CD4-positive, CD25-positive, alpha-beta regulatory T cell (primary cell): Measurements from ENCODE around the gene ACP3. TPM values are rescaled to one million over a fixed set of nuclear protein-coding genes. Genes with fewer than 3 reads are reported as not detected.

ENCODE experiments used
- ATAC-seq, 2 donors: fragments of 150-1000 bp; cut with Tn5 transposase; one replicate each; pipeline ENCODE4 v1.10.0; 2021; ENCODE audit warnings: low read depth in 2 of 2, moderate number of reproducible peaks in 2 of 2, moderate library complexity in 1 of 2
- DNase-seq, 3 donors: peaks; one replicate each; pipeline versions ENCODE4 v3.0.0 to v3.0.0-alpha.2; 2012 to 2022; ENCODE audit warnings: mixed read lengths in 1 of 3
- H3K27ac ChIP-seq: one replicate; pipeline ENCODE4 v1.7.0; 2013; ENCODE audit warnings: mild to moderate bottlenecking, low read length; ENCODE audit not compliant: insufficient read depth, poor library complexity, severe bottlenecking
- H3K27me3 ChIP-seq: one replicate; pipeline ENCODE4 v1.7.0; 2013; ENCODE audit warnings: low read length; ENCODE audit not compliant: control insufficient read depth, insufficient read depth
- H3K36me3 ChIP-seq: one replicate; pipeline ENCODE4 v1.7.0; 2013; ENCODE audit warnings: mild to moderate bottlenecking, low read length, moderate library complexity; ENCODE audit not compliant: control insufficient read depth, insufficient read depth
- H3K4me1 ChIP-seq: 2 replicates; pipeline ENCODE4 v1.7.0; 2013; ENCODE audit warnings: mild to moderate bottlenecking, low read length; ENCODE audit not compliant: insufficient read depth, control insufficient read depth, poor library complexity, severe bottlenecking
- H3K4me3 ChIP-seq: one replicate; pipeline ENCODE4 v1.7.0; 2013; ENCODE audit warnings: low read depth, mild to moderate bottlenecking, low read length, moderate library complexity
- H3K9me3 ChIP-seq, 2 experiments: 1 replicate in 1 of 2; 2 replicates in 1 of 2; pipeline ENCODE4 v1.7.0; 2013; ENCODE audit warnings: low read length in 2 of 2, mild to moderate bottlenecking in 1 of 2, moderate library complexity in 1 of 2; ENCODE audit not compliant: control insufficient read depth in 2 of 2
- H3K27ac Mint-ChIP-seq, 3 donors: one replicate each; pipeline ENCODE4 v1.8.0; 2020 to 2022; ENCODE audit warnings: mild to moderate bottlenecking in 3 of 3, mixed read lengths in 3 of 3, moderate library complexity in 2 of 3
- H3K27me3 Mint-ChIP-seq: one replicate; pipeline ENCODE4 v1.8.0; 2022; ENCODE audit warnings: mild to moderate bottlenecking, mixed read lengths
- H3K36me3 Mint-ChIP-seq: one replicate; pipeline ENCODE4 v1.8.0; 2020; ENCODE audit warnings: mixed read lengths
- H3K4me1 Mint-ChIP-seq, 4 donors: one replicate each; pipeline ENCODE4 v1.8.0; 2020 to 2022; ENCODE audit warnings: mixed read lengths in 4 of 4, mild to moderate bottlenecking in 1 of 4
- H3K4me3 Mint-ChIP-seq, 4 donors: one replicate each; pipeline ENCODE4 v1.8.0; 2020 to 2022; ENCODE audit warnings: mild to moderate bottlenecking in 4 of 4, mixed read lengths in 4 of 4, moderate library complexity in 3 of 4
- H3K9me3 Mint-ChIP-seq, 7 donors: one replicate each; pipeline ENCODE4 v1.8.0; 2020 to 2022; ENCODE audit warnings: mixed read lengths in 7 of 7, mild to moderate bottlenecking in 3 of 7, moderate library complexity in 2 of 7
- polyA plus RNA-seq, 4 donors: library from polyadenylated mRNA; unstranded; fragments of 300-500 nt; fragmentation: Illumina TruSeq; gene quantifications; one replicate each; pipeline ENCODE4 v1.2.3, GENCODE V29; 2021
- total RNA-seq: library from RNA; stranded (reverse); gene quantifications from one replicate; pipeline ENCODE4 v1.2.3, GENCODE V29; 2022

The ACP3 gene
- total and polyA plus RNA-seq, 5 donors from 2014 or later: not detected

DNA sequence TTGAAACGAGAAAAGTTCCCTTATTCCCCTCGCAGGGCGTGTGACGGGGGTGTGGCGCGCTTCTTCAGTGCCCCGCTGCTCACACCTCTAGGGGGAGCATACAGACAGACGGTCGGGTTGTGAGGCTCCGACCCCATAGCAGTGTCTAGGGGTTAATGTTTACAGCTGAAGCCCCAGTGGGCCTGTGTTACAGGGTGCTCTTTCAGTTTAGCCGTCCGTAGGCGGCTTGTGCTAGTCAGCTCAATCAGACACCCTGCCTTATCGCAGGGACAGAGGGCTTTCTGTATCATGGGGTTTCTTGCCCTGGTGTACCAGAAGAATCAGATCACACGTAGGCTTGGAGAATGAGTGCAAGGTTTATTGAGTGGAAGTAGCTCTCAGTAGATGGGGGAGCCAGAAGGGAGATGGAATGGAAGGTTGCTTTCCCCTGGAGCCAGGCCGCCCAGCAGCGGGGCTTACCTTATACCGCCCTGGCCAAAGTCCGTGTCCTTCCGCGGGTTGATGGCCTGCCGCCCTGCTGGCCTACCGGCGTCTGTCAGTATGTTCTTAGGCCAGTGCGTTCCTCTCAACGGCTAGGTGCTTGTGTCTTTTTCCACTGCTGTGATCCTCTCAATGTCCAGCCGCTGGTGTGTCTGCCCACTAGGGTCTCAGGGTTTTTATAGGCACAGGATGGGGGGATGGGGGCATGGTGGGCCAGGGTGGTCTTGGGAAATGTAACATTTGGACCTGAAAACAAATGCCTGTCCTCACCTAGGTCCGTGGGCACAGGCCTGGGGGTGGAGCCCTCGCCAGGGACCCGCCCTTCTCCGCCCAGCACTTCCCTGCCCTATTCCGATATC, 32.2 kb upstream of the ACP3 start:
- H3K9me3 ChIP-seq: no peaks in the 10 kb centered on the region
- Mint-ChIP-seq H3K27ac (no peak overlapping the region), H3K27me3 (no peaks in the 10 kb centered on the region), H3K4me3 (no peak overlapping the region), H3K36me3 (no peaks in the 10 kb centered on the region), H3K4me1 (no peaks in the 10 kb centered on the region), H3K9me3 (peaks cover 0 to 8% (median 2%) of the 10 kb centered on the region in 7 donors)
- no peak overlapping the region for H3K27ac ChIP-seq
- H3K4me1 ChIP-seq: no peaks in the 10 kb centered on the region
- H3K4me3 ChIP-seq: no peak overlapping the region
- no peaks in the 10 kb centered on the region for H3K36me3 ChIP-seq
- DNase-seq: no peak
- H3K27me3 ChIP-seq: peaks cover 2% of the 10 kb centered on the region
- no peak for ATAC-seq

DNA sequence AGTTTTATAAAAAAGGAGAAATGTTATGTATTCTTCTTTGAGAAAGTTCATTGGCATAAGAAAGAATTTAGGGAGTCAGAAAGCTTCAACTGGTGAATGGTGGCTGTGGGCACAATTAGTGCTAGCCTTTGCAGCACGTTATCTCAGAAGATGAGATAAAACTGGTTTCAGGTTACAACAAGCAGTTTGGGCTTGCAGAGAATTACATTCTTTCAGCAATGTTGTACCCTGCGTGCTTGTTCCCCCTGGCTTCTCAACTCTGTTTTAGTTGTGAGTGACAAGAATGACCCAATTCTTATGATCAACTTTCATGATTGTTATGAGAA, 31.6 kb upstream of the ACP3 start:
- no peak for ATAC-seq
- peaks cover 0 to 8% (median 2%) of the 10 kb centered on the region in 7 donors for H3K9me3 Mint-ChIP-seq
- Histone ChIP-seq H3K27me3 (peaks cover 2% of the 10 kb centered on the region), H3K27ac (no peak overlapping the region), H3K36me3 (no peaks in the 10 kb centered on the region), H3K9me3 (no peaks in the 10 kb centered on the region), H3K4me3 (no peak overlapping the region), H3K4me1 (no peaks in the 10 kb centered on the region)
- no peak for DNase-seq
- H3K36me3 Mint-ChIP-seq: no peaks in the 10 kb centered on the region
- H3K27me3 Mint-ChIP-seq: no peaks in the 10 kb centered on the region
- H3K4me1 Mint-ChIP-seq: no peaks in the 10 kb centered on the region
- H3K27ac Mint-ChIP-seq: no peak overlapping the region
- H3K4me3 Mint-ChIP-seq: no peak overlapping the region

- Histone ChIP-seq H3K9me3 (no peaks in the 10 kb centered on the region), H3K27me3 (peaks cover 2% of the 10 kb centered on the region), H3K4me3 (no peak overlapping the region), H3K36me3 (no peaks in the 10 kb centered on the region), H3K27ac (no peak overlapping the region), H3K4me1 (no peaks in the 10 kb centered on the region)
- H3K36me3 Mint-ChIP-seq: no peaks in the 10 kb centered on the region
- H3K9me3 Mint-ChIP-seq: peaks cover 0 to 8% (median 2%) of the 10 kb centered on the region in 7 donors
- H3K4me3 Mint-ChIP-seq: no peak overlapping the region
- ATAC-seq: no peak
- no peak overlapping the region for H3K27ac Mint-ChIP-seq
- DNase-seq: no peak
- H3K27me3 Mint-ChIP-seq: no peaks in the 10 kb centered on the region
- H3K4me1 Mint-ChIP-seq: no peaks in the 10 kb centered on the region
Measured at GRCh38 chr3:132286035-132286434, 31.2 kb upstream of the ACP3 start.

- DNase-seq (no peak), ATAC-seq (no peak)
- Mint-ChIP-seq H3K27me3 (peaks cover 8% of the 10 kb centered on the region), H3K4me3 (no peak overlapping the region), H3K36me3 (no peaks in the 10 kb centered on the region), H3K9me3 (peaks cover 0 to 8% (median 4%) of the 10 kb centered on the region in 7 donors), H3K4me1 (no peaks in the 10 kb centered on the region), H3K27ac (no peak overlapping the region)
- H3K27ac ChIP-seq: no peak overlapping the region
- H3K4me3 ChIP-seq: no peak overlapping the region
- H3K27me3 ChIP-seq: peaks cover 2% of the 10 kb centered on the region
- H3K4me1 ChIP-seq: no peaks in the 10 kb centered on the region
- H3K36me3 ChIP-seq: no peaks in the 10 kb centered on the region
- H3K9me3 ChIP-seq: no peaks in the 10 kb centered on the region
Measured at GRCh38 chr3:132288357-132288756, 28.9 kb upstream of the ACP3 start.

- Mint-ChIP-seq H3K27me3 (peaks cover 8% of the 10 kb centered on the region), H3K4me3 (no peak overlapping the region), H3K27ac (no peak overlapping the region), H3K36me3 (no peaks in the 10 kb centered on the region), H3K9me3 (peaks cover 0 to 8% (median 4%) of the 10 kb centered on the region in 7 donors), H3K4me1 (no peaks in the 10 kb centered on the region)
- Histone ChIP-seq H3K4me3 (no peak overlapping the region), H3K36me3 (no peaks in the 10 kb centered on the region), H3K4me1 (no peaks in the 10 kb centered on the region), H3K9me3 (no peaks in the 10 kb centered on the region), H3K27me3 (peaks cover 2% of the 10 kb centered on the region), H3K27ac (no peak overlapping the region)
- DNase-seq (no peak), ATAC-seq (no peak)
Measured at GRCh38 chr3:132289316-132289715, 27.9 kb upstream of the ACP3 start.

DNA sequence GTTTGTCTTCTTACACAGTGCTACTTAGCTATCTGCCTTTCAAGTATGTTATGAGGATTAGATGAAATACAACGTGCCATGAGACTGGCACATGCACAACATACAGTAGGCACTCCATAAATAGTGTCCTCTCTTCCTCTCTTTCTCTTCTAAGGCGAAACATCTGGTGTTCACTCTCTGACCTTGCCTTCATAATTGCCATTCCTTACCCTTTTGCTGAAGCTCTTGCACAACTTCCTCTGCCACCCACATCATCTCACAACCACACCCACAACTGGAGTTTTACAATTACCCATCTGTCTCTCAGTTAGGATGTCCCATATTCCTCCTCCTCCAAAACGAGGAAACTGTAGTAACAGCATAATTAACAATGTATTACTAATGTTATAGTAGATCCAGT, 26.4 kb upstream of the ACP3 start:
- Mint-ChIP-seq H3K36me3 (no peaks in the 10 kb centered on the region), H3K9me3 (peaks cover 0 to 8% (median 4%) of the 10 kb centered on the region in 7 donors), H3K4me1 (no peaks in the 10 kb centered on the region), H3K27me3 (peaks cover 8% of the 10 kb centered on the region), H3K27ac (no peak overlapping the region), H3K4me3 (no peak overlapping the region)
- H3K4me1 ChIP-seq: no peaks in the 10 kb centered on the region
- ATAC-seq: no peak
- peaks cover 2% of the 10 kb centered on the region for H3K27me3 ChIP-seq
- H3K27ac ChIP-seq: no peak overlapping the region
- no peak overlapping the region for H3K4me3 ChIP-seq
- no peaks in the 10 kb centered on the region for H3K36me3 ChIP-seq
- no peaks in the 10 kb centered on the region for H3K9me3 ChIP-seq
- DNase-seq: no peak

GRCh38 chr3:132292042-132292441, 25.2 kb upstream of the ACP3 start:
- no peaks in the 10 kb centered on the region for H3K36me3 Mint-ChIP-seq
- Histone ChIP-seq H3K27me3 (peaks cover 2% of the 10 kb centered on the region), H3K4me3 (no peak overlapping the region), H3K36me3 (no peaks in the 10 kb centered on the region), H3K4me1 (no peaks in the 10 kb centered on the region), H3K9me3 (no peaks in the 10 kb centered on the region), H3K27ac (no peak overlapping the region)
- no peaks in the 10 kb centered on the region for H3K4me1 Mint-ChIP-seq
- H3K4me3 Mint-ChIP-seq: no peak overlapping the region
- H3K27me3 Mint-ChIP-seq: peaks cover 8% of the 10 kb centered on the region
- ATAC-seq: no peak
- no peak overlapping the region for H3K27ac Mint-ChIP-seq
- peaks cover 0 to 8% (median 4%) of the 10 kb centered on the region in 7 donors for H3K9me3 Mint-ChIP-seq
- no peak for DNase-seq

DNA sequence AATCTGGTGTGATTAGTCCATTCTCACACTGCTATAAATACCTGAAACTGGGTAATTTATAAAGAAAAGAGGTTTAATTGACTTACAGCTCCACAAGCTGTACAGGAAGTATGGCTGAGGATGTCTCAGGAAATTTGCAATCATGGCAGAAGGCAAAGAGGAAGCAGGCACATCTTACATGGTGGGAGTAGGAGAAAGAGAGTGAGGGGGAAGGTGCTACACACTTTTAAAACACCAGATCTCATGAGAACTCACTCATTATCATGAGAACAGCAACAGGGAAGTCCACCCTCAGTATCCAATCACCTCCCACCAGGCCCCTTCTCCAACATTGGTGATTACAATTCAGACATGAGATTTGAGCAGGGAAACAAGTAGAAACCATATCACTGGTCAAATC, 24.0 kb upstream of the ACP3 start:
- Mint-ChIP-seq H3K36me3 (no peaks in the 10 kb centered on the region), H3K4me3 (no peak overlapping the region), H3K9me3 (peaks cover 0 to 4% (median 0%) of the 10 kb centered on the region in 7 donors), H3K4me1 (no peaks in the 10 kb centered on the region), H3K27me3 (peaks cover 8% of the 10 kb centered on the region), H3K27ac (no peak overlapping the region)
- ATAC-seq: no peak
- Histone ChIP-seq H3K4me3 (no peak overlapping the region), H3K27ac (no peak overlapping the region), H3K9me3 (no peaks in the 10 kb centered on the region), H3K4me1 (no peaks in the 10 kb centered on the region), H3K36me3 (no peaks in the 10 kb centered on the region), H3K27me3 (no peaks in the 10 kb centered on the region)
- no peak for DNase-seq
